GM23248 (cell line): ENCODE measurements around the gene AXIN1. TPM values are rescaled to one million over a fixed set of nuclear protein-coding genes. Genes with fewer than 3 reads are reported as not detected.

Experiments
- DNase-seq: peaks from one replicate; pipeline ENCODE4 v3.0.0-alpha.2; 2015
- H2AFZ ChIP-seq: fragments of 200-600 bp; sonication (generic); 2 replicates; pipeline ENCODE4 v1.6.1; 2016; ENCODE audit warnings: antibody characterized with exemption
- H3F3A ChIP-seq: fragments of 200-600 bp; sonication (generic); 2 replicates; pipeline ENCODE4 v1.6.1; 2016; ENCODE audit warnings: mild to moderate bottlenecking, antibody characterized with exemption, mixed run types; ENCODE audit not compliant: insufficient read depth
- H3K27ac ChIP-seq: fragments of 200-600 bp; sonication (generic); 2 replicates; pipeline ENCODE4 v1.5.1; 2016; ENCODE audit warnings: mild to moderate bottlenecking
- H3K27me3 ChIP-seq: fragments of 200-600 bp; sonication (generic); replicated peaks from 2 replicates; pipeline ENCODE4 v1.6.1; 2016; ENCODE audit warnings: mild to moderate bottlenecking; ENCODE audit not compliant: insufficient read depth
- H3K36me3 ChIP-seq: fragments of 200-600 bp; sonication (generic); 2 replicates; pipeline ENCODE4 v1.6.1; 2016; ENCODE audit warnings: low read depth, mild to moderate bottlenecking
- H3K4me1 ChIP-seq: fragments of 200-600 bp; sonication (generic); 2 replicates; pipeline ENCODE4 v1.6.1; 2016; ENCODE audit warnings: mild to moderate bottlenecking; ENCODE audit not compliant: insufficient read depth
- H3K4me2 ChIP-seq: fragments of 200-600 bp; sonication (generic); one replicate; pipeline ENCODE4 v1.6.1; 2016; ENCODE audit warnings: mild to moderate bottlenecking; ENCODE audit not compliant: unreplicated experiment
- H3K4me3 ChIP-seq: fragments of 200-600 bp; sonication (generic); 2 replicates; pipeline ENCODE4 v1.5.1; 2016; ENCODE audit warnings: mild to moderate bottlenecking
- H3K79me2 ChIP-seq: fragments of 200-600 bp; sonication (generic); 2 replicates; pipeline ENCODE4 v1.6.1; 2016; ENCODE audit warnings: mild to moderate bottlenecking; ENCODE audit not compliant: insufficient read depth
- H3K9ac ChIP-seq: fragments of 200-600 bp; sonication (generic); 2 replicates; pipeline ENCODE4 v1.6.1; 2016; ENCODE audit warnings: mild to moderate bottlenecking
- H3K9me2 ChIP-seq: fragments of 200-600 bp; sonication (generic); 2 replicates; pipeline ENCODE4 v1.6.1; 2016; ENCODE audit warnings: mixed run types, mild to moderate bottlenecking, moderate library complexity; ENCODE audit not compliant: insufficient read depth
- H3K9me3 ChIP-seq: fragments of 200-600 bp; sonication (generic); one replicate; pipeline ENCODE4 v1.6.1; 2017; ENCODE audit warnings: low read depth
- H4K20me1 ChIP-seq: fragments of 200-600 bp; sonication (generic); 2 replicates; pipeline ENCODE4 v1.6.0; 2016; ENCODE audit not compliant: insufficient read depth
- EZH2 ChIP-seq: fragments of 200-600 bp; sonication (generic); IDR thresholded peaks from 2 replicates; pipeline ENCODE4 v1.6.1; 2018; ENCODE audit warnings: antibody characterized with exemption, mild to moderate bottlenecking; ENCODE audit not compliant: insufficient read depth, poor library complexity, severe bottlenecking
- EZH2phosphoT487 ChIP-seq: fragments of 200-600 bp; sonication (generic); IDR thresholded peaks from 2 replicates; pipeline ENCODE4 v1.6.1; 2018; ENCODE audit warnings: antibody characterized with exemption, moderate library complexity, mild to moderate bottlenecking, low read depth; ENCODE audit not compliant: insufficient read depth
- WGBS, 2 experiments: methylation state at CpG; one replicate each; pipeline ENCODE4 v1.1.6; 2015 to 2017; ENCODE audit warnings: low lambda C conversion rate in 2 of 2, low coverage in 1 of 2; ENCODE audit errors: missing lambda C conversion rate in 2 of 2; 5-methylcytosine and 5-hydroxymethylcytosine counted together
- in situ Hi-C: fragments of 300-500 bp; cut with MboI; formaldehyde crosslinking; loops from 2 replicates; pipeline ENCODE4 v1.15.0; 2020
- polyA plus RNA-seq: library from polyadenylated mRNA; unstranded; fragments of >200 nt; fragmentation: Nextera tagmentation; extraction: Ambion mirVana; gene quantifications from 2 replicates; pipeline ENCODE4 v1.2.1, GENCODE V29; 2016
- total RNA-seq: library from RNA; depleted of rRNA; stranded (reverse); fragments of >200 nt; shearing (Covaris generic); gene quantifications from 2 replicates; pipeline ENCODE4 v1.2.3, GENCODE V29; 2014

Gene AXIN1
- total and polyA plus RNA-seq, 2 experiments from 2014 or later, result 3.3 to 27.1 TPM

DNA sequence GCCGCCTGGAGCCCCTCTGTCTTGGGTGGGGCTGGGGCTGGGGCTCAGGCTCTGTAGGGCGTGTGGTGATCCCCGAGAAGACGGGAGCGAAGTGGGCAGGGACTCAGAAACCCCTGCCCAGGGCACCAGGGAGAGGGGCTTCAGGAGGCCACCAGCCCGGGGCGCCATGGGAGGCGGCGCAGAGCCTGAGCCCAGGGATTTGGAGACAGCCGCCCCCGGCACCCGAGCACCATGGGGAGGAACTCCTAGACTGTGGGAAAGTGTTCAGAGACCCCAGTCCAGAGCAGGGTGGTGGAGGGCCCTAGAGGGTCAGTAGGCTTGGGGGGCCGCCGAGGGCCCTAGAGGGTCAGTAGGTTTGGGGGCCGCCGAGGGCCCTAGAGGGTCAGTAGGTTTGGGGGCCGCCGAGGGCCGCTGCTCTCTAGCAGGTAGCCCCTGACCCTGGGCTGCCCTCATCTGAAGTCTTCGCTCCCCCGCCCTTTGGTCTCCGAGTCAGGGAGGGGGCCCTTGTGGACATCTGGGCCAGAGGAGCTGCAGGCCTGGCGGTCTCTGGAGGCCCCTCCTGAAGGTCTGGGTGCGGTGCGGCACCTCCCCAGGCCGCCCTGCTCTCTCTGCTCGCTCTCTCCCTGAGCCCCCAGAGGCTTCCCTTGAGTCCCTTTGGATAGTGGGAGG is 71.4 kb downstream of the AXIN1 start:
- H3K9me2 ChIP-seq, result no peaks in the 10 kb centered on the region
- no peaks in the 10 kb centered on the region for H3K9me3 ChIP-seq
- H3K4me1 ChIP-seq, result no peaks in the 10 kb centered on the region
- H3K79me2 ChIP-seq, result no peaks in the 10 kb centered on the region
- no peak overlapping the region; the same call in 1 of the 2 replicates for H3K4me3 ChIP-seq
- H3K9ac ChIP-seq, result peak overlapping the region; percentile 46; the same call in 1 of the 2 replicates
- H3K4me2 ChIP-seq, result no peak overlapping the region
- no peak overlapping the region for H3K27ac ChIP-seq
- in situ Hi-C loops, result no loop called here
- no peak overlapping the region for H2AFZ ChIP-seq
- TF ChIP-seq EZH2, result no peak
- TF ChIP-seq EZH2phosphoT487, result no peak
- H3K27me3 ChIP-seq, result 0 out of 2 replicates have a peak, but pooled peaks cover 9% of the 10 kb centered on the region
- H3F3A ChIP-seq, result no peaks in the 10 kb centered on the region
- no peaks in the 10 kb centered on the region for H4K20me1 ChIP-seq
- no peak for DNase-seq
- no peaks in the 10 kb centered on the region for H3K36me3 ChIP-seq
- WGBS, 2 experiments, result 45 to 66% methylated on average over 16 to 21 of the region's 27 CpGs

GRCh38 chr16:280552-280951 is 72.0 kb downstream of the AXIN1 start, which contains the start of gene ARHGDIG:
ARHGDIG (plus strand) TSS chr16:280591; CDS start chr16:280681, 90 bp downstream.
- Histone ChIP-seq H3K9ac (peak within 1 kb of the TSS; percentile 46; the same call in 1 of the 2 replicates), H3K79me2 (no peaks in the 10 kb centered on the region), H2AFZ (no peak within 1 kb of the TSS), H3K36me3 (no peaks in the 10 kb centered on the region), H4K20me1 (no peaks in the 10 kb centered on the region), H3K27me3 (0 out of 2 replicates have a peak, but pooled peaks cover 9% of the 10 kb centered on the region), H3F3A (no peaks in the 10 kb centered on the region), H3K4me3 (peak within 1 kb of the TSS; percentile 51), H3K4me1 (no peaks in the 10 kb centered on the region), H3K9me2 (no peaks in the 10 kb centered on the region), H3K9me3 (no peaks in the 10 kb centered on the region), H3K4me2 (peak within 1 kb of the TSS; percentile 48), H3K27ac (no peak within 1 kb of the TSS)
- peak; percentile 54 for DNase-seq
- TF ChIP-seq EZH2phosphoT487 (no peak), EZH2 (no peak)
- in situ Hi-C loops, result no loop called here
- 0 to 1% methylated on average over 22 to 23 of the region's 54 CpGs for WGBS, 2 experiments

- no peaks in the 10 kb centered on the region for H3F3A ChIP-seq
- no peak overlapping the region for H3K27ac ChIP-seq
- H4K20me1 ChIP-seq, result no peaks in the 10 kb centered on the region
- no peaks in the 10 kb centered on the region for H3K4me1 ChIP-seq
- 14 to 17% methylated on average over 22 to 25 of the region's 47 CpGs for WGBS, 2 experiments
- H3K4me3 ChIP-seq, result peak overlapping the region; percentile 40; the same call in 1 of the 2 replicates
- no peaks in the 10 kb centered on the region for H3K79me2 ChIP-seq
- no peak overlapping the region for H2AFZ ChIP-seq
- no peak for DNase-seq
- TF ChIP-seq EZH2, result no peak
- TF ChIP-seq EZH2phosphoT487, result no peak
- H3K9ac ChIP-seq, result no peak overlapping the region
- H3K9me2 ChIP-seq, result no peaks in the 10 kb centered on the region
- H3K4me2 ChIP-seq, result no peak overlapping the region
- 0 out of 2 replicates have a peak, but pooled peaks cover 9% of the 10 kb centered on the region for H3K27me3 ChIP-seq
- H3K36me3 ChIP-seq, result no peaks in the 10 kb centered on the region
- in situ Hi-C loops, result no loop called here
- H3K9me3 ChIP-seq, result no peaks in the 10 kb centered on the region
Measured at GRCh38 chr16:280005-280460, 72.5 kb downstream of the AXIN1 start.

DNA sequence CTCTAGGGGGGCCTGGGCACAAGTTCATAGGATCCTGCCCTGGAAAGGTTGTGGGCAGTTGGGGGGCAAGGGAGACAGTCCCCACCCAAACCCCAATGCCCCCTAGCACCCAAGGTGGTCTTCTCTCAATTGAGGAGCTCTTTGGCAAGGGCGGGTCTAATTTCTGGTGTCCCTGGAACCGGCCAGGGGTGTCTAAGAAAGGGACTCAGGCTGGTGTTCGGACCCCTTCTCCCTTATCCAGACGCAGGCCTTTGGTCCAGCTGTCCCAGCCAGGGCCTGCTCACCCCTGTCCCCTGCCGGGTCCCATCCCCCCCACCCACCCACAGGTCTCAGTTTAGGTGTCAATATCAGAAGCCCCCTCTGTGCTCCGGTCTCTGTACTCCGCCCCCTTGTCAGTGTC is 73.0 kb downstream of the AXIN1 start:
- no peaks in the 10 kb centered on the region for H3K79me2 ChIP-seq
- 0 out of 2 replicates have a peak, but pooled peaks cover 9% of the 10 kb centered on the region for H3K27me3 ChIP-seq
- no peak overlapping the region for H3K27ac ChIP-seq
- no peak overlapping the region for H2AFZ ChIP-seq
- no peaks in the 10 kb centered on the region for H4K20me1 ChIP-seq
- no peaks in the 10 kb centered on the region for H3F3A ChIP-seq
- in situ Hi-C loops, result no loop called here
- no peaks in the 10 kb centered on the region for H3K36me3 ChIP-seq
- 80 to 100% methylated on average over 4 to 7 of the region's 7 CpGs for WGBS, 2 experiments
- H3K9me2 ChIP-seq, result no peaks in the 10 kb centered on the region
- no peak overlapping the region for H3K4me2 ChIP-seq
- H3K9ac ChIP-seq, result no peak overlapping the region
- no peaks in the 10 kb centered on the region for H3K9me3 ChIP-seq
- no peak for TF ChIP-seq EZH2
- TF ChIP-seq EZH2phosphoT487, result no peak
- no peak for DNase-seq
- no peak overlapping the region for H3K4me3 ChIP-seq
- no peaks in the 10 kb centered on the region for H3K4me1 ChIP-seq
